Stromal cell of bone marrow (primary cell): ENCODE results near the gene ADAMTS15.
A peak's percentile ranks its signal among the peaks of the same experiment; 100 is the strongest.

Experiments used
- DNase-seq: peaks from one replicate; pipeline ENCODE4 v3.0.0-alpha.2; 2012; ENCODE audit warnings: low read depth

The ADAMTS15 gene

DNA sequence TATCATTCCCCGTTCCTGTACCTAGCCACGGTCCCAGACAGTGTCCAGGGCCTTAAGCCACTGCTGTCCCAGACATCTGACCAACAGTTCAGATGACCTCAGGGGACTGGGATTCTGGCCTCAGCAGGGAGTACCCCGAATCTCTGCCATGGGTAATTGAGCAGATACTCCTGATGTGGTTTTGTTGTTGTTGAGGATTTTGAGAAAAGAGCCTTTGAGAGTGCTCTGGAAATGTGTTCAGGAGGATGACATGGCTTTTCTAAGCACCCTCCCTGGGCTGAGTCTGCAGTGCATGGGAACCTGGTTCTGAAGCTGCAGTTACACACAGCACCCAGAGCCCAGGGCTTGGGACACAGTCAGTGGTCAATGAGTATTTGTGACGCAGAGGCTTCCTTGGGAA lies 30.4 kb downstream of the ADAMTS15 start:
- no peak for DNase-seq

DNA sequence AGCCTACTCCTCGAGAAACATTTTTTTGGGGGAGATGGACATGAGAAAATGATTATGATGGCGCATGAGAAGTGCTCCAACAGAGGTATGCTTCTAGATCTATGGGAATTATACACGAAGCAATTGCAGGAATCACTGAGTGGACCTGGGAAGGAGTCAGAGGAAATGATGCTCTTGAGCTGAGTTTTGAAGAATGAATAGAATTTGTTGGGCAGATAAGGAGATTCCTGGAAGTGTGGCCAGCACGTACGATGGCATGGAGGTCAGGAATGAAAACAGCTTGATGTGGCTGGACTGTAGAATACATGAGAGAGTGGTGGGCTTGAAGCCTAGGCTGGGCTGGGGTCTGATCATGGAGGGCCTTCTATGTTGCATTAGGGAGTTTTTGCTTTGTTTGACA lies 31.7 kb downstream of the ADAMTS15 start:
- no peak for DNase-seq

DNA sequence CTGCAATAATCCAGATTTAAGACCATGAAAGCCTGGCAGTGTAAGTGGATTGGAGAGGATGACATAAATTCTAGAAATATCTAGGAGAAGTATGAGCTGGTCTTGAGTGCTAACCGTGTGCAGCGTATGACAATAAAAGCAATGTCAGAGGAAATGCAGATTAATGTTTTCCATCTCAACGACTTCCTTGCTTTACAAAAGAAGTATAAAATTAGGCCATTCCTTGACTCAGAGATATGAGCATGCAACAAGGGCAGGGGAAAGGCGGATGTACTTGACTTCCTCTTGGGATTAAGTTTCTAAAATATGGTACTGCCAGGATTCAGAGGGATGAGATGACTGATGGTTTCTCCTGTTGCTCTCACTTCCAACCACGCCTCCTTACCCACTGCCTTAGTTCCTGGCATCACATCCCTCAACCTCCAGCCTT lies 32.3 kb downstream of the ADAMTS15 start:
- no peak for DNase-seq

DNA sequence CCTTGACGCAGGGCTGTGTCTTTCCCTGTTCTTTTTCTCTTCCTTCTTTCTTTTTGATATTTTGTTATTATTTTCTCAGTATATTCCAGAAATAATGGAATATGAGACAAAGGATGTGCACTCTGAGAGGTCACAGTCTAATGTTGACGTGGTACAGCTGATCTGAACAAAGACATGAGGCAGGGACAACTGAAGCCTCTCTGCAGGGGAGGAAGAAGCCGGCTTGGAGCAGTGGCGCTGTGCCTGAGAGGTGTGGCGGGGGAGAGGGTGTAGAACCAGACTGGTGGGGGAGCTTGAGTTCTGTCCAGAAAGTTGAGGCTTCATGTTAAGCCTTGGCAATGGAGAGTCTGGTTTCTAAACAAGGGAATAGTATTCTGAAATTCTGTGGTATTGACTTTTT lies 34.7 kb downstream of the ADAMTS15 start:
- DNase-seq: no peak

DNA sequence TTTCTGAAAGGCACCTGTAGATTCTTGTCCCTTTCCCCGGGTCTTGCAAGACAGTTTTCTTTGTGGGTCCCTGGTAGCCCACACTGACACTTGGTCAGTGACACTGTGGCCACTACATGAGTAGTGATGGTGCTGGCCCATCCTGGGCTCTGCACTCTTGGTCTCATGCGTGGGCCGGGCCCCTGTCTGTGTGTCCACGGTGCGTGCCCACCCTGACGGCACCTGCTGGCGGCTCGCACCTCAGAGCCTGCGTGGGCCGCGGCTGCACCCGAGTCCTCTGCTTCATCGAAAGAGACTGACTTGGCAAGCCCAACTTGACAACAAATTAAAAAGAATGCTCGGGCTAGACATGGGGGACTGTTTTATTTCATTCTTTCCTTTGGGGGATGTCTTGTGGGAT lies 37.5 kb downstream of the ADAMTS15 start:
- DNase-seq: no peak

DNA sequence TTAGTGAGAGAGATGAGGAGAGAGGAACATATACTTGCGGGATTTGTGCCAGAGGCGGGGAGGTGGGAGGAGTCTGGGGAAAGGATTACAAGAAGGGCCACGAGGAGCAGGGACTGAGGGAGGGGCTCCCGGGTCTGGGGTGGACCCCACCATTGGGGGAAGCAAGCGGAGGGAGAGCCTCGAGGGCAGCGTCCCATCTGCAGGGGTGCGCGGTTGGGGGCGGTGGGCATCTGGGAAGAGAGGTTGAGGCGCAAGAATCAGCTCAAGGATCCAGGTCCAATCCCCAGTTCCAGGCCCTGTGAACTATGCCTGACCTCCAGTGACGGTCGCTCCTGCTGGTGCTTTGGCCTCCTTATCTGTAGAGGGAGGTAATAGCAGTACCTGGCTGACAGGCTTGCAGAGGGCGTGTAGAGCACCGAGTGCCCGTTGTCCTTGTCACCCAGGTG lies 38.0 kb downstream of the ADAMTS15 start:
- DNase-seq: no peak

DNA sequence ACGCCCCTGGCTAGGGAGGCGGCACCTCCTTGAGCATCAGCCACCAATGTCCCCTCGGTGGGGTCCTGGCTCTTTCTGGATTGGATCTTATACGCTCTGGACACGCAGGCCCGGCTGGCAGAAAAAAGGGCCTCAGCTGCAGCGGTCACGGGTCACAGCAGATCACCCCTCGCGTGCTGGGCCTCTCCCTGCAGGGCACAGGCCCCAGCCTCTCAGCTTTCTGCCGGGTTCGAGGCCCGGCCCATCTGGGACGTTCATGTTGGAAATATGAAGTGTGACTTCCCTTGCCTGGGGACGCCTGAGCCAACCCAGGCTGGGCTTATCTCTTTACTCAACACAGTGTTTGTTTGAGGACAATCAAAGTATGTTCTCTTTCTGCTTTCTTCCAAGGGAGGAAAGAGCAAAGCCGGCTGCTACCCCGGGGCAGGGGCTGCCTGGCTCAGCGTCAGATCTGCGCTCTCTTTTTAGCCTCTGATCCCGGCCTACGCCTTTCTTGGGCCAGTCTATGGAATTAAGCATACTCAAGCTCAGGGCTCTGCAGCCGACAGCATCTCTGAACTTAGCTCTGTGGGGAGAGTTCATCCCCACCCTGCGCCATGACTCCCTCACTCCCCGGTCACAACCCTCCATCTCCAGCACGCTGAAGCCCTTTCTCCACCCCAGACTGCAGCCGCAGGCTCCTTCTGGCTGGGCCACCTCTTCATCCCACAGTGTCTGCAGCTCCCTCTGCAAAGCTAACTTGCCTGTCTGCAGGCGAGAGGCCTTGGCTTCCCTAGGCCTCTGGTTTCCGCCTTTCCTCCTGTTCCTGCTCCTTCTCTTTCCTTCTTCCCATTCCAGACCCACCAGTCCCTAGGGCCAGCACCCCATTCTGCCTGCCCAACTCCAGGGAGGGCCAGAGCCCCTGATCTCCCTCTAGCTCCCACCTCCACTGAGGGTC lies 38.8 kb downstream of the ADAMTS15 start:
- no peak for DNase-seq

DNA sequence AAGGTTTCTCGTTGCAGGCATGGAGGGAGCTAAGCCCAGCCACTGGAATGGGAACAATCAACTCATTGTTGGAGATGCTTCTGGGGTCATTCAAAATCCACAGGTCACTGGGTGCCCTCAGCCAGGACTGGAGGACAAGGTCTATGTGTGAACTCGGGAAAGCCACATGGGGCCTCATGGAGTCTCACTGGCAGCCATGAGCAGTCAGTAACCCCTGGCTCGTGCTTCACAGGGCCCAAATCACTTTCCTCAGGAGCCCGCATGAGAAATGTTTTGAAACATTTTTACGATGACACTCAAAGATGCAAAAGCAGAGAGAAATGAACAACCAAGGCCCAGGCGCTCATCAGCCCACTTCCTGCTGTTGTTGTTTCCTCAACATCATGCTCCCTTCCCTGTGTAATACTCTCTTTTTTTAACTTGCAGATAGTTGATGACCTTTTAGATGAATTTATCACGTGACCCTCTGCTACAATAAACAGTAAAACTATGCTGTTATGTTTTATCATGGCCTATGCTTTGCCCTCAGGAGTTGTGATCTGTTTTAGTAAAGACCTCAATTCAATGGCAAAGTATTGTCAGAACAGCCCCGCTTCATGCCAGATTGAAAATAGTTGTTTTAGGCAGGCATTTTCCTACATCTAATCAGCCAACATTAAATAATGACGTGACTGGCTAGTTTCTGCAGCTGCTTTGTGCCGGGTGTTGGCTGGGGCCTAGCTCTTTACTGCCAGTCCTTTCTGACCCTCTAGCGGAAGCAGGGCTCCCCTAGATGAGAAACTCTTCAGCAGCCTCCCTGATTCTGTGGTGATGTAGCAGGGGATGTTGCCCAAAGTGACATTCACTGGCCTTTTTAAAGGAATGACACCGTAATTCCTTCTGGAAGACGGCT lies 39.7 kb downstream of the ADAMTS15 start:
- DNase-seq: no peak

DNA sequence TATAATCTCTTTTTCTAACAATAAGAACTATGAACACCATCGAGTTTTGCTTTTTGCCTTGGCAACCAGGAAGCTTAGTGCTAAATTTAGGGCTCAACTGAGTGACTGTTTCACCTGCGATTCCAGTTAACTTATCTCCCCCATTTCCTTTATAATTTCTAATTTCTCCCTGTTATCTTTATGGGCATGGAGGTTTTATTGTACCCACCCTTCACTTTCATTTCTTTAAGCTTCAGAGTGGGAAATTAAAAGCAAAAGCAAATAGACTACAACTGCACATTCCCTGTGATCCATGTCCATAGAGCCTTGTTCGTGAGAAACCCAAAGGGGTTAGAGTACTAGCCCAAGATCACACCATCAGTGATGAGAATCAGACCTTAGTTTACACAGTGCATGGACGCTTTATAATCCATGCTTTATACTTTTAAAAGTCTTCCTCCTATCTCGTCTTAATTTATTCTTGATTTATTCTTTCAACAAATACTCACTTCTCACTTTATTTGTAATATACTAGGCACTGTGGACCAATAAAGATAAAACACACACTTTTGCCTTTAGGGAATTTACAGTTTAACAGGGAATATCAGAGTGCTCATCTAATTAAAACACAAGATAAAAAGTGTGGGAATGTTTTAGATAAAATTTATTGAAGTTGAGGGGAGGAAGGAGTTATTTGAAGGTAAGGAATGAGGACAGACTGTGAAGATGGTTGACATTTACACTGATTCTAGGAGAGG lies 40.6 kb downstream of the ADAMTS15 start:
- no peak for DNase-seq

DNA sequence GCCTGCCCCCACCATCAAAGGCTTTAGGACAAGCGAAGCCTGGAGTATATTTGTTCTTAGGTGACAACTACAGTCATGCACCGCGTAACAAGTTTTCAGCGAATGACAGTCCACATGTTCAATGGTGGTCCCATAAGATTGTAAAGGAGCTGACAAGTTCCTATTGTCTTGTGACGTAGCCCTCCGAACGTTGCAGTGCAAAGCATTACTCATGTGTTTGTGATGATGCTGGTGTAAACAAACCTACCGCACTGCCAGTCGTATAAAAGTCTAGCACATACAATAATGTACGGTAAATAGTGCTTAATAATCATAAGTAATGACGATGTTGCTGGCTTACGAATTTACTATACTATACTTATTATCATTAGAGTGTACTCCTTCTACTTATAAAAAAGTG lies 41.3 kb downstream of the ADAMTS15 start:
- DNase-seq: no peak

DNA sequence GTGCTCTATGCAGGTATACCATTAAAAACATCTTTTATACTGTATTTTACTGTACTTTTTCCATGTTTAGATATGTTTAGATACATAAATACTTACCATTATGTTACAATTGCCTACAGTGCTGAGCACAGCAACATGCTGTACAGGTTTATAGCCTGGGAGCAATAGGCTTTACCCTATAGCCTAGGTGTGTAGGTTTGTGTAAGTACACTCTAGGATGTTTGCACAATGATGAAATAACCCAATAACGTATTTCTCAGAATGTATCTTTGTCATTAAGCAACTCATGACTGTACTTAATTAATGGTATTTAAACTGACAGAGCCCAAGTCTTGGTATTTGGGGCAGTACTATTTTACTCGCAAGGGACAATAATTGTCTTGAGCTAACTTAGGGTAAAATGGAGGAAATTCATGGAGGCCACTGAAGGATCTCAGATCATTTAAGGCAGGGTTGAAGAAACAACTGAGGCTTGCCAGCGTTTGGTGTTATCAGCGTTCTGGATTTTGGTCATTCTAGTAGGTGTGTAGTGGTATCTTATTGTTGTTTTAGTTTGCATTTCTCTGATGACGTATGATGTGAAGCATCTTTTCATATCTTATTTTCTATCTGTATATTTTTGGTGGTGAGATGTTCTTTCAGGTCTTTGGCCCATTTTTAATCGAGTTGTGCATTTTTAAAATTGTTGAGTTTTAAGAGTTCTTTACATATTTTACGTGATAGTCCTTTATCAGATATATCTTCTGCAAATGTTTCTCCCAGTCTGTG lies 42.4 kb downstream of the ADAMTS15 start:
- no peak for DNase-seq

DNA sequence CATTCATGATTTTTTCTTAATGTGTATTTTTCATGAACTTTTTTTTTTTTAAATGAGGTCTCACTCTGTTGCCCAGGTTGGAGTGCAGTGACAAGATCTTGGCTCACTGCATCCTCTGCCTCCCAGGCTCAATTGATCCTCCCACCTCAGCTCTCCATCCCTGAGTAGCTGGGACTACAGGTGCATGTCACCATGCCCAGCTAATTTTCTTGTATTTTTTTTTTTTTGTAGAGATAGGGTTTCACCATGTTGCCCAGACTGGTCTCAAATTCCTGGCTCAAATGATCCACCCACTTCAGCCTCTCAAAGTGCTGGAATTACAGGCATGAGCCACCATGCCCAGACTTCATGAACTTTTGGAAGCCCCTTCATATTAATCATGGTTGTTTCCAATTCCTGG lies 49.7 kb downstream of the ADAMTS15 start:
- no peak for DNase-seq

DNA sequence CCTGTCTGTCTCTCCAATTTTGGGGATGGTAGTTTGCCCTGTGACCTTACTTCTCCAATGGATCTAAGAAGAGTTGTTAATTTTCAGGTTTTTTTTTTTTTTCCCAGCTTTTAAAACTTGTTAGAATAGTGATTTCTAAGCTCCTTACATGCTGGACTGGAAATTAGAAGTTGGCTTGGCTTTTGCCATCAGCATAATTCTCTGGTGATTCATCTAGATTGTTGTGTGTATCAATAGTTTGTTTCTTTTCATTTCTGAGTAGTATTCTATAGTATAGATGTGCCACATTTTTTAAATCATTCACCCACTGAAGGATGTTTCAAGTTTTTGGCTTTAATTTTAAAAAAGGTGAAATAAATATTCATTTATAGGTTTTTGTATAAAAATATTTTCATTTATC lies 51.4 kb downstream of the ADAMTS15 start:
- DNase-seq: no peak

DNA sequence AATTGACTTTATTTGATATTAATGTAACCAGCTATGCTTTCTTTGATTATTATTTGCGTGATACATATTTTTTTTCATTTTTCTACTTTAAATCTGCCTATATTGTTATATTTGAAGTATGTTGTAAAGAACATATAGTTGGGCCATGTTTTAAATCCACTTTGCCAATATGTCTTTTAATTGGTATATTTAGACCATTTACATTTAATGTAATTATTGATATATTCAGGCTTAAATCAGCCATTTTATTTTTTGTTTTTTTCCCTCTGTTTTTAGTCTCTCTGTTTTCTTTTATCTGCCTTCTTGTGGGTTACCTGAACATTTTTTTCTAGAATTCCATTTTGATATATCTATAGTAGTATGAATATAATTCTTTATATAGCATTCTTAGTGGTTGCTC lies 55.9 kb downstream of the ADAMTS15 start:
- DNase-seq: no peak

DNA sequence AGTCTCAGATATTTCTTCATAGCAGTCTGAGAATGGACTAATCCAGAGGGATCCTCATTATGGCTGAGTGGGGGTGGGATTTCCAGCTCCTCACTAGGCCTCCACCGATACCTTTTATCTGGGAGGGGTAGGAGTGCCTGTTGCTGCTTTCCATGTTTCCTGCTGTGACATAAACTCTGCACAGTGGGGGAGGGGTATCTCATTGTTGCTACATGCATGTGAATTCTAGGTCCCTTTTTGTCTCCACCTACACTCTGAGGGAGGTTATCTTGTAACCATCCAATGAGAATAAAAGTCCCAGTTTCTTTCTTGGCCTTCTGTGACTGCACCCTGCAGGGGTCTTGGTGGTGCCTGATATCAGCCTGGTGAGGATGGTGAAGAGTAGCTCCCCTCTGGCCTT lies 60.5 kb downstream of the ADAMTS15 start:
- DNase-seq: no peak

DNA sequence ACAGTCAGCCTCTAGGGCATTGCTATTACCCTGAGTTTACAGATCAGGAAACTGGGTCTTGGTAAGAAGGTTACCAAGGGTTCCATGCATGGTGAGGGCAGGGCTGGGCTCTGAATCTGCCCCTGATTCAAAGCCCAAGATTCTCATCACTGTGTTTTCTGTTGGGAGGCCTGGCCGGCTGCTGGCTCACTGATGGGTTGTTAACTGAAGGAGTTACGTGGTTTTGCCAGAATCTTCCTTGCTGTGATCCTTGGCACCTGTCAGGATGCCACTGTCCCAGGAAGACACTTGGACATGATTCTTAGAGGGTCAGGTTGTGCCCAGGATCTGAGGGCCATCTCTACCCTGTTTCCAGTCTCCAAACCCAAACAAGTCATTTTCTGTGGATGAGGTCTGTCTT lies 61.5 kb downstream of the ADAMTS15 start:
- no peak for DNase-seq

DNA sequence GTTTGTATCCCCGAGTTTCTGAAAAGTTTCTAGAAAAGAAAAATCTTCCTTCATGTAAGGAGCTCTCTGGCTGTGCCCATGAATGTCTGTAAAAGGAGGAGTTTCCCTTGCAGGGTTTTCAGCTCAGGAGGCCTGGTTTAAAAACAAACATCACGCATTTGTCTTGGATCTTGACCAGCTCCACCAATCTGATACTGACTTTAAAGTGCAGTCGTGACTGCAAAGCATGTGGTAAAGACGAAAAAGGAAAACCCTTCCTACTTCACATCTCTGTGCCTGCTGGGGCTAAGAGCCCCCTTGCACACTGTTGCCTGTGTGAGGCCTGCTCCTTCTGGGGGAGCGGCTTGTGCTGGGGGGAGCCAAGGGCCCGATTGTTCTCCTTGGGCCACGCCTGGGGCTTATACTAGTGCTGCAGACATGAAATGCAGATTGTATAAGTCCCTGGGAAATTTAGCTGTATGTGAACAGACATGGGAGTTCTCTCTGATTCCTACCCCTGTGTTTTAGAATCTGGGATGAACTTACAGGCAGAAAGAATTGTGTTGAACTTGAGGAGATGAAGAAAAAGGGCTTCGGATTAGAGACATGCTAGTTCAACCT lies 62.1 kb downstream of the ADAMTS15 start:
- DNase-seq: peak; percentile 56

DNA sequence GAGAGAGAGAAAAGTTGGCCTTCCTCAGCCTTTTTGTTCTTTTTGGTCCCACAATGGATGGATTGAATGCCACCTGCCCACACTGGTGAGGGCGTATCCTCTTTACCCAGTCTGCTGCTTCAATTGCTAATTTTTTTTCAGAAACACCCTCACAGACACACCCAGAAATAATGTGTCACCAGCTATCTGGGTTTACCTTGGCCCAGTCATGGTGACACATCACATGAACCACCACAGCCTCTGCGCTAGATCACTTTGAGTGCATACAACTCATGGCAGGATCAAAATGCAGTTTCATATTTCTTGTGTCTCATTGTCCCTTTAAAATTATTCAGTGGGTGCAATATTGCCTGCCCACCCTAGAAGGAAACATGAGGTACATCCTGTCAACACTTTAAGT lies 63.3 kb downstream of the ADAMTS15 start:
- DNase-seq: no peak

DNA sequence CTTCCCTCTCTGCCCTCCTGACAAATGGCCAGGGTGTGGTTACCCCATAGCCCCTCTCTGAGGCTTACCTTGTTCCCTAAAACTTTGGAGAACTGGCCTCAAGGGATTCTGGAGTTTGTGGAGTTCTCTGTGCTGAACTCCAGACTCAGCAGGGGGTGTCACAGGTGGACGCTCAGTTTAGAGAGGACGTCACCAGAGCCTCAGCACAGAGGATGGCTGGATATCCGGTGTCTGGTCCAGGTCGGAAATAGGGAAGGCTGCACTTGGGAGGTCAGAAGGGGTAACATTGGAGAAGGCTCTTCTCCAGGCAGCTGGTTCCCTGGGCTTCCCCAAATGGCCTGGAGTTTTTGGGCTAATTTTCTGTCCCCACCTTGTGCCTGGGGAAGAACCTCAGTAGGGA lies 64.2 kb downstream of the ADAMTS15 start:
- DNase-seq: no peak

DNA sequence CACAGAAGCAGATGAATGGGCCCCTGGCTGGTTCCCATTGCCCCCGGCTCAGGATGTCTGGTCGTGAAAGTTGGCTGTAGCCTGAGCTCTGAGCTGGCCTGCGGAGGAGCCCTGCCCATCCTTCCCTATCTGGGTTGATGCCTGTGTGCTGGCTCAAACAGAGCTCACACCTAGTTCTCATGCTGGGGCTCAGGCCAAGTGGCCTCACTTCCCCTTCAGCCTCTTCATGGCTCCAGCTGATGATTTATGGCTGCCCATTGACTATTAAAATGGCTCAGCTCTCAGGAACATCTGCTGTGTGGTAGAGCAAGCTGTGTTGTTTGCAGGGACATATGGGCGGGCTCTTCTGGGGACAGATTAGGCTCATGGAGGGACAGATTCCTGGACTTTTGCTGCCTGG lies 64.7 kb downstream of the ADAMTS15 start:
- DNase-seq: no peak

DNA sequence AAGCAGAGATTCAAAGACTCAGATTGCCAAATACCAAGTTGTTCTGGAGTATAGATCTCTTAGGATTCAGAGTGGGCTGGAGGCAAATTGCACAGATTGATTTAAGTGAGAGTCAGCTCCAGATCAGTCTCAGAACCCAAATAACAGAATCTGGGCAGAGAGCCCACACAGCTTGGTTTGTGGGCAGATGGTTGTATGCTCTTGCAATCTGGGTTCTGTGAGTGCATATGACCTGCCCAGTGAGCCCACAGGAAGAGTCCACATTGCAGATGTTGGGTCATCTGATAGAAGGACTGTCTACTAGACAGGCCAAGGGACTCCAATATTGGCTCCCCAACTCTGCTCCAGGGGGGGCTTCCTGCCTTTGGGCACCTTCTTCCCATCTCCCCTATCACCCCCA lies 65.9 kb downstream of the ADAMTS15 start:
- peak; percentile 69 for DNase-seq
